Fibroblast of peridontal ligament (primary cell): Measurements from ENCODE around the gene TPD52L2.
"Not testable (repeated sequence)": the region's sequence is repeated elsewhere in the genome, so short reads cannot be mapped to it uniquely, and the experiment has no call there.

Source experiments
- DNase-seq: peaks from one replicate; pipeline ENCODE4 v3.0.0-alpha.2; 2010; ENCODE audit errors: extremely low read depth

The TPD52L2 gene

GRCh38 chr20:63895952-63896263 lies 30.8 kb downstream of the TPD52L2 start:
- peak; percentile 30 for DNase-seq

GRCh38 chr20:63896264-63897105 lies 31.4 kb downstream of the TPD52L2 start:
- peak; percentile 24 for DNase-seq

DNA sequence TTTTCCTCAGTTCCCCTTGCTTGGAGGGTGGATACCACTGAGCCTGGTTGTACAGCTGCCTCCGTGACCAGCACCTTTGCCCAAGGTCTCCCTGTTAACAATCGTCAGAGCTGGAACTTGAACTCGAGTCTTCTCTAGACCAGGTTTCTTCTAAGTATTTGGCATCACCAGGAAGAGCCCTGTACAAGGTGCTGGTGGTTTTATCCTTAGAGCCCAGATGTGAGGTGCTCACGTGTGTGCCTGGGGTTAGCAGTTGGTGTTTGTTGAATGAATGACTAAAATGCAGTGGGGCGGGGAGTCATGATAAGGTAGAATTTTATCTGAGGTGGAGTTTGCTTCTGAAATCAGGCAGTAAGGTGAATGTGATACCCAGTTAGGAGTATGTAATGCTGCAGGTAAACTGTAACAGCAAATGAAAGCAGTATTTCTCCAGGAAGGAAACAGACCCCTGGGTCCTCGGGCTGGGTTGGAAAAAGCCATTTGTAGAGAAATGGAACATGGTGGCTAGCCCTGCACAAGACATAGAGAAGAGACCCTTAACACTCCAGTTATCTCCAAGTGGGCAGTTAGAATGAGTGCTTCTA lies 33.0 kb downstream of the TPD52L2 start:
- no peak for DNase-seq

DNA sequence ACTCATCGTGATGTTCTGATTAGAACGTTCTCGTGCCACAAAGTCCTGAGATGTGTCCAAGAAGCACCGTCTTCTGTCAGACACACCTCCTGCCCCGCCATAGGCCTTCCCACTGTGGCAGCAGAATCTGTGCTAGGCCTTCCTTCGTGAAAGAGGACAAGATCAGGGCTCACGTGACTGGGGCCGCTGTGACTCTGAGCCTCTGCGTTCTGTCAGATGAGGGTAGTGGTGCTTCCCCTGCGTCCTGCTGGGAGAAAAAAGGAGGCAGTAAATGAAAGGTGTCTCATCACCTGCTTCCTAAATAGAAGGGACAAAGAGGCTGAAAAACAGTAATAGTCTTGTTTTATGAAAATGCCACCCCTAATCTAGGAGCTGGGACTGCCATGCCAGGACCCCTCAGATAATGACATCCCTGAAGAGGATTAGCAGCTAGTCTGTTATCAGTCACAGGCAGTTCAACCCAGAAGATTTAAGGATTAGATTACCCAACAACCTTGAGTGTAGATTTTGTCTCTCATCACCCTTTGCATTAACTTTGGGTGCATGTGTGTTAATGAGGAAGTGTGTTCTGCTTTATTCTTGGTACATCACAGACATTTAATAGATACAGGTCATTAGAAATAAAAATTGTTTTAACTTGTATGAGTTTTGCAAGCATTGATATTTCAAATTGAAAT lies 34.0 kb downstream of the TPD52L2 start:
- no peak for DNase-seq

GRCh38 chr20:63900413-63900812 lies 35.3 kb downstream of the TPD52L2 start:
- no peak for DNase-seq

DNA sequence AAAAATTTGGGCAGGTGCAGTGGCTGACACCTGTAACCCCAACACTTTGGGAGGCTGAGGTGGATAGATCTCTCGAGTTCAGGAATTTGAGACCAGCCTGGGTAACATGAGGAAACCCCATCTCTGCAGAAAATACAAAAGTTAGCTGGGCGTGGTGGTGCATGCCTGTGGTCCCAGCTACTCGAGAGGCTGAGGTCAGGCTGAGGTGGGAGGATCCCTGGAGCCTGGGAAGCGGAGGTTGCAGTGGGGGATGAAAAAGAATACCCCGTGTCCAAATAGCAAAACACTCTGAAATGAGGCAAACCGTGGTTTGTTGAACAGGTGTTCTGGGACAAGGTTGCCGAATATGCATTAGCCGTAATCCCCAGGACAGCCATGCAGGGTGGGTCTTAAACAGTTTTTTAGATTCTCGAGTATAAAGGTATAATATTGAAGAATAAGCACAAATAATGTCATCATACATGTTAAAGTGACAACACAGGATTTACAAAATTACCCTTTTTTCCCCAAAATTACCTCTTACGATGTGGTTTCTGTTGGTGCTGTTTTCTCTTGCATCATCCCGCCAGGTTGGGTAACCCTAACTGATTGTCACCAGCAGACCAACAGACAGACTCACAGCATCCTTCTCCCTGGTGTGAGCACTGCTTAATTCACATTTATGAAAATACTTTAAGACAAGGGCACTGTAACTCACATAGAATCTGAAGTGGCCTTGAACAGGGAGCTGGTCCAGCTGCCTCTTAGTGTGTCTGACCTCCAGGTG lies 38.9 kb downstream of the TPD52L2 start:
- no peak for DNase-seq

DNA sequence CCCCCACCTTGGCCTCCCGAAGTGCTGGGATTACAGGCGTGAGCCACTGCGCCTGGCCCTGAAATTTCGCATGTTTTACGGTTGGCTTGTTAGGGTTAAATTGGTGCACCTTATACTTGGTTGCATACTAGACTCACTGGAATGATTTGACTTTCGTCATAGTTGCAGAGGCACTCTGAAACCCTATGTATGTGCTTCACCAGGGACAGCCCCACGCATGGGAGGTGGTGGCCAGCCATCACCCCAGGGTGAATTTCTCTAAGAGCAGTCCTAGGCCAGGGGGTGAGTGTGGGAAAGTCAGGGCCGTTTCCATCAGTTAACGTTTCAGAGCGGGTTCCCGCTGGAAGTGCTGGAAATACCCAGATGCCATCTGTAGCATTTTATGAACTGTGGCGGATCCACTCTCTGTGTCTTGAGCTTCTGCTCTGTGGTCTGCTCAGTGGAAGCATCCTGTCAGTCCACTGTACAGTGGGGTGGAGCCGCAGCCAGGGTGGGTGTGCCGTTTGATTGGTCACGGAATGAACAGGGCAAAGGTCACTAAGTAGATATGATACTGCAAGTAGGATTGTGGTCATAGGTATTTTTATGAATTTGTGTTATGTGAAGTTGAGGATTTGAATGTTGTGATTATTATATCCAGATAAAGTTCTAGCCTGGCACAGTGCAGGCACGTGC lies 43.1 kb downstream of the TPD52L2 start:
- no peak for DNase-seq

DNA sequence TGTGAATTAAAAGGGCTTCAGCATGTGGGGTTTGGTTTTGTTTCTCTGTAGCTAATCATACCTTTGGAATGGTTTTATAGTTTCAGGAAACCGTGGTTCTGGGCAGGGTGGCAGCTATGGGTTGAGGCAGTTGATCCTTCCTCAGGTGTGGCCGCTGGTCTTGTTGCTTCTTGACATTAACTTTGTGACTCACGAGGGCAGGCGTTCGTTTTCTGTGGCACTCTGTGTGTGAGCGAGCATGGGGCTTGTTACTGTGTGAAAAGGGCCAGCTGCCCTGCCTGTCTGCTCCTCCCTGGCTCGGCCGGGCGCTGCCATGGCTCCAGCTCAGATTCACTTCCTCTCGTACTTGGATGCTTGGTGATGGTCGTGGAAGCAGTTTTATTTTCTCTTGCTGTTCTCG lies 46.1 kb downstream of the TPD52L2 start:
- DNase-seq = peak; percentile 18

DNA sequence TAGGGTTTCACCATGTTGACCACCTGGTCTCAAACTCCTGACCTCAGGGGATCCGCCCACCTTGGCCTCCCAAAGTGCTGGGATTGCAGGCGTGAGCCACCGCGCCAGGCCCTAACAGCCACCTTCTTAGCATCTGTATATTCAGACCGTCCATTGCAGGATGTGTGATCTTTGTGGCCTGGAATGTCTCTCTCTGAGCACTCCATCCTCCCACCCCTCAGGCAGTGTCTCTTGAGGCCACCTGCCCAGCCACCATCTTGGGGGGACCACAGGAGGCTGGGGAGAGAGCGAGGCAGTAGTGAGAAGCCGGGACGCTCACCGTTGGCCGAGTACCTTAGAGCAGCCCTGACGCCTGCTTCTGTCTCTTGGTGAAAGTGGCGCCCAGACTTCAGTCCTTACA lies 48.7 kb downstream of the TPD52L2 start:
- DNase-seq = no peak

GRCh38 chr20:63915471-63915870 lies 50.4 kb downstream of the TPD52L2 start:
- no peak for DNase-seq

GRCh38 chr20:63916371-63916939 lies 51.4 kb downstream of the TPD52L2 start:
- not testable (repeated sequence) for DNase-seq

DNA sequence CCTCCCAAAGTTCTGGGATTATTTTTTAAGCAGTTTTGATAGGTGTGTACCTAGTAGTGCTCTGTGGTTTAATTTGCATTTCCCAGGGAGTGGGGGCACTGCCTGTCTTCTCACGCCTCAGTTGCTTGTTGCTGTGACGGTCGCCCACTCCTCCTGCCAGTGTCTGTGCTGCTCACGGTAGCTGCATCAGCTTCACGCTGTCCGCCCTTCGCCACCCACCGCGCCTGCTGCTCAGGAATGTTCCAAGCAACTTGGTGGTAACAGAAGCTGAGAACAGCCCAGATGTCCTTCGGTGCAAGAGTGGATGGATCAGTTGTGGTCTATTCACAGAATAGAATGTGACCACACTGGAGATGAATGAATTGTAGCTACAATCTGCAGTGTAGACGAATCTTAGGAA lies 52.7 kb downstream of the TPD52L2 start:
- no peak for DNase-seq

DNA sequence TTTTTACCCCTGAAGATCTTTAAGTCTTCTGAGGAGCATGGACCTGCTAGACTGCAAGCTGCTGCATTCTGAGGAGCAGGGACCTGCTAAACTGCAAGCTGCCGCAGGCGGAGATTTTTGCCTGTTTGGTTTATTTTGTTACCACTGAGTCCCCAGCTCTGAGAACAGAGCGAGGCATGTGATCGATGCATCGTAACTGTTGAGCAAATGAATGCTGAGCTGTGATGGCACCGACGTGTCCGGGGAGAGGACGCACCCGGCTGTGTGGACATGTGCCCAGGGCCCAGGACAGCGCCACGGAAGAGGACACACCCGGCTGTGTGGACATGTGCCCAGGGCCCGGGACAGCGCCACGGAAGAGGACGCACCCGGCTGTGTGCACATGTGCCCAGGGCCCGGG lies 54.1 kb downstream of the TPD52L2 start:
- DNase-seq = no peak

GRCh38 chr20:63920226-63920625 lies 55.2 kb downstream of the TPD52L2 start:
- DNase-seq = no peak

- no peak for DNase-seq
Observed at GRCh38 chr20:63923651-63924050, 58.6 kb downstream of the TPD52L2 start.

DNA sequence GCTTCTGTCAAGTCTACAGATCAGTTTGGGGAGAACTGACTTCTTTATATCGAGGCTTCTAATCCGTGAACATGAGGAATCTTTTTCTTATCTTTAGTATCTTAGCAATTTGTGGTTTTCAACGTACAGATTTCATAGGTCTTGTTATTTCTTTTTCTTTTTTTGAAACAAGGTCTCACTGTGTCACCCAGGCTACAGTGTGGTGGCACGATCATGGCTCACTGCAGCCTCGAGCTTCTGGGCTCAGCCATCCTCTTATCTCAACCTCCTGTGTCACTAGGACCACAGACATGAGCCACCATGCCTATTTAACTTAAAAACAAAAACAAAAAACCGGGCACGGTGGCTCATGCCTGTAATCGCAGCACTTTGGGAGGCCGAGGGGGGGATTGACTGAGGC lies 59.2 kb downstream of the TPD52L2 start:
- DNase-seq = no peak

DNA sequence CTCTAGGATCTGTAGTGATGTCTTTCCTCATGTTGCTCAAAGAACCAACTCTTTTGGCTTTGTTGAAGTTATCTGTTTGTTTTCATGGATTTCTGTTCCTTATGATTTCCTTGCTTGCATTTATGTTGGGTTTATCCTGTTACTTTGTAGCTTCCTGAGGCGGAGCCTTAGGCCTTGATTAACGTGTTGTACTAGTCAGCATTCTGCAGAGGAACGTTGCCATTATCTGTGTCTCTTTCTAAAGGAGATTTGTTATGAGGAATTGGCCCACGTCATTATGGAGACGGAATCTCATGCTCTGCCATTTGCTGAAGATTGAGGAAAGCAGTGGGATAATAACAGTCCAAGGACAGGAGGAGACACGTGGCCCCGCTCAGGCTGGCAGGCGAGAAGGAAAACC lies 61.2 kb downstream of the TPD52L2 start:
- no peak for DNase-seq

- DNase-seq = no peak
Observed at GRCh38 chr20:63929071-63929470, 64.0 kb downstream of the TPD52L2 start.

GRCh38 chr20:63929473-63929883 lies 64.4 kb downstream of the TPD52L2 start:
- not testable (repeated sequence) for DNase-seq

DNA sequence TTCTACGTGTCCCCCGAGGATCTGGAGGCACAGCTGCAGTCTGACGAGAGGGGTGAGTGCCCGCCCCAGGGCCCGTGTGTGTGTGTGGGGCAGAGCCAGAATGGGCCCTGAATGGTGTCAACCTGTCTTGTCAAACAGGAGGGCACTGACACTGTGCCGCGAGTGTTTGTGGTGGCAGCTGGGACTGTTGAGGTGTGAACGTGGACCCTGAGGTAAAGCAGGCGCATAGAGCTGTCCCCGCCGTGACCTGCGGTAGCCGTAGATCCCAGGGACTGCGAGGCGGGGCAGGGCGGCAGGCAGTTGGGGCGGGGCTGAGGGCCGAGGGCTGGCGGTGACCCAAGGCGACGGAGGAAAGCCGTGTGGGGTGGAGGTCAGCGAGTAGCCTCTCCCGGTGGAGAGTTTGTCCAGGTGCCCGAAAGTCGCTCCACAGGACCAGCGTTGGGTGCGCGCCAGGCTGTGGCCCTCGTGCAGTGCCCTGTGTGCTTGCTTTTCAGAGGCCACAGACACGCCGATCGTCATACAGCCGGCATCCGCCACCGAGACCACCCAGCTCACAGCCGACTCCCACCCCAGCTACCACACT lies 66.0 kb downstream of the TPD52L2 start:
- DNase-seq = no peak

DNA sequence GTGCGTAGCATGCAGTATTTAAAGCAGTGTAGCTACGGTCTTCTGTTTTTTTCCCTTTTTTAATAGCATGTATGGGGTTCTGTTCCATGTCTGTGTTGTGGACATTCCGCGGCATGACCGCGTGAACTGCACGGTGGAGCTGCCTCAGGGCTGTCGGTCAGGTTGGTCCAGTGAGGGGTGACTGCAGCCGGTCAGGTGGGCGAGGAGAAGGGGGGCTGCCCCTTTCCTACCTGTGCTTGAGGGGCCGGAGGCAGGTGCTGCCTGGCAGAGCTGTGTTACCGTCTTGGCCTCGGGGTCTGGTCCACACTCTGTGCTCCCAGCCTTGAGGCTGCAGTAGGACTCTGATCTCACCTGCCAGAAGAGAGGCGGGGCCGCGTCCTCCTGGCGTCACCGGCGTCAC lies 66.7 kb downstream of the TPD52L2 start:
- DNase-seq = no peak
